Mucosa of descending colon (tissue), 3 donors: ENCODE data around the gene ALKBH6. TPM values are rescaled to one million over a fixed set of nuclear protein-coding genes. Genes with fewer than 3 reads are reported as not detected.

Source experiments
- ATAC-seq: fragments of 200-7000 bp; cut with Tn5 transposase; one replicate; pipeline ENCODE4 v1.9.1; 2020; ENCODE audit warnings: mild to moderate bottlenecking, moderate library complexity
- DNase-seq, 3 donors: peaks; one replicate each; pipeline ENCODE4 v3.0.0-alpha.2; 2020
- H3K36me3 ChIP-seq: fragments of 200-600 bp; one replicate; pipeline ENCODE4 v1.8.0; 2021; ENCODE audit warnings: low read depth, mild to moderate bottlenecking
- H3K4me1 ChIP-seq: fragments of 200-600 bp; one replicate; pipeline ENCODE4 v1.8.0; 2021; ENCODE audit warnings: low read depth, mild to moderate bottlenecking
- H3K4me3 ChIP-seq: fragments of 200-600 bp; one replicate; pipeline ENCODE4 v1.8.0; 2021; ENCODE audit warnings: mild to moderate bottlenecking
- H3K9me3 ChIP-seq: fragments of 200-600 bp; one replicate; pipeline ENCODE4 v1.8.0; 2021; ENCODE audit warnings: mild to moderate bottlenecking
- intact Hi-C, 2 donors: fragments of 100-400 bp; cut with DNase I in 1 of 2; cut with micrococcal nuclease in 1 of 2; formaldehyde crosslinking; loops; one replicate each; pipeline versions ENCODE4 v1.11.0 to v1.11.1; 2022; cut with DNase I, micrococcal nuclease
- total RNA-seq, 3 donors: library from RNA; stranded (reverse); fragmentation: NEBNext Ultra II Directional in 2 of 3; extraction: Animal tissue kit (Norgen Biotek cat#: 25700) in 2 of 3; gene quantifications; one replicate each; pipeline versions ENCODE4 v1.2.1 to v1.2.4, GENCODE V29; 2021 to 2023
- TF ChIP-seq, protein P1 (sequence below): fragments of 200-600 bp; IDR thresholded peaks from one replicate; pipeline ENCODE4 v1.8.0; 2022; ENCODE audit warnings: antibody characterized with exemption, mild to moderate bottlenecking
- donor health status: DM: no; HTN: no; CAD: no; lungs with moderate emphysema.
- donor health status: DM: no; HTN: no; CAD: no.
- donor health status: DM: no; HTN: yes; CAD: no.

ALKBH6 gene
- total RNA-seq, 3 donors from 2014 or later = 20.2 to 24.1 (median 22.0) TPM

- DNase-seq (peak; percentile 95 to 96 (median 96)), ATAC-seq (peak; percentile 87)
- intact Hi-C loops = no loop called here
- Histone ChIP-seq H3K4me1 (peaks cover 8% of the 10 kb centered on the region), H3K4me3 (peak within 1 kb of the TSS; percentile 17), H3K36me3 (no peaks in the 10 kb centered on the region), H3K9me3 (no peaks in the 10 kb centered on the region)
- TF ChIP-seq, protein P1, sequence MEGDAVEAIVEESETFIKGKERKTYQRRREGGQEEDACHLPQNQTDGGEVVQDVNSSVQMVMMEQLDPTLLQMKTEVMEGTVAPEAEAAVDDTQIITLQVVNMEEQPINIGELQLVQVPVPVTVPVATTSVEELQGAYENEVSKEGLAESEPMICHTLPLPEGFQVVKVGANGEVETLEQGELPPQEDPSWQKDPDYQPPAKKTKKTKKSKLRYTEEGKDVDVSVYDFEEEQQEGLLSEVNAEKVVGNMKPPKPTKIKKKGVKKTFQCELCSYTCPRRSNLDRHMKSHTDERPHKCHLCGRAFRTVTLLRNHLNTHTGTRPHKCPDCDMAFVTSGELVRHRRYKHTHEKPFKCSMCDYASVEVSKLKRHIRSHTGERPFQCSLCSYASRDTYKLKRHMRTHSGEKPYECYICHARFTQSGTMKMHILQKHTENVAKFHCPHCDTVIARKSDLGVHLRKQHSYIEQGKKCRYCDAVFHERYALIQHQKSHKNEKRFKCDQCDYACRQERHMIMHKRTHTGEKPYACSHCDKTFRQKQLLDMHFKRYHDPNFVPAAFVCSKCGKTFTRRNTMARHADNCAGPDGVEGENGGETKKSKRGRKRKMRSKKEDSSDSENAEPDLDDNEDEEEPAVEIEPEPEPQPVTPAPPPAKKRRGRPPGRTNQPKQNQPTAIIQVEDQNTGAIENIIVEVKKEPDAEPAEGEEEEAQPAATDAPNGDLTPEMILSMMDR = no peak
Measured at GRCh38 chr19:36054733-36055686, 41.0 kb upstream of the ALKBH6 start, which contains the start of gene WDR62. Gene WDR62, plus strand, starts transcription at chr19:36054897. Its CDS starts 75 bp downstream, at chr19:36054972.

GRCh38 chr19:36054119-36054732, 40.2 kb upstream of the ALKBH6 start, which contains the start of gene THAP8:
Gene THAP8, minus strand, starts transcription at chr19:36054285. Its CDS starts 68 bp downstream, at chr19:36054217.
- H3K4me3 ChIP-seq = peak within 1 kb of the TSS; percentile 17
- peak; percentile 100 for DNase-seq
- ATAC-seq = peak; percentile 92
- H3K36me3 ChIP-seq = no peaks in the 10 kb centered on the region
- intact Hi-C loops = no loop called here
- TF ChIP-seq, protein P1 = peak; percentile 60
- peaks cover 8% of the 10 kb centered on the region for H3K4me1 ChIP-seq
- no peaks in the 10 kb centered on the region for H3K9me3 ChIP-seq

DNA sequence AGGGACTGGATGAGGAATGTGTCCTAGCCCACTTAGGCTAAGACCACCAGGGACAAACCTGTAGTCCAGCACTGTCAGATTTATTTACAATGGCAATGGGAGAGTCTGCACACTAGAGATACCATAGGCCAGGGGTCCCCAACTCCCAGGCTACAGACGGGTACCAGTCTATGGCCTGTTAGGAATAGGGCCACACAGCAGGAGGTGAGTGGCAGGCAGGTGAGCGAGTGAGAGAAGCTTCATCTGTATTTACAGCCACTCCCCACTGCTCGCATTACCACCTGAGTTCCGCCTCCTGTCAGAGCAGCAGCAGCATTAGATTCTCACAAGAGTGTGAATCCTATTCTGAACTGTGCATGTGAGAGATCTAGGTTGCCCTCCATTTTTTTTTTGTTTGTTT, 37.6 kb upstream of the ALKBH6 start:
- TF ChIP-seq, protein P1 = no peak
- Histone ChIP-seq H3K4me3 (no peak overlapping the region), H3K4me1 (peaks cover 8% of the 10 kb centered on the region), H3K36me3 (no peaks in the 10 kb centered on the region), H3K9me3 (no peaks in the 10 kb centered on the region)
- no peak for DNase-seq
- ATAC-seq = no peak
- intact Hi-C loops = no loop called here

DNA sequence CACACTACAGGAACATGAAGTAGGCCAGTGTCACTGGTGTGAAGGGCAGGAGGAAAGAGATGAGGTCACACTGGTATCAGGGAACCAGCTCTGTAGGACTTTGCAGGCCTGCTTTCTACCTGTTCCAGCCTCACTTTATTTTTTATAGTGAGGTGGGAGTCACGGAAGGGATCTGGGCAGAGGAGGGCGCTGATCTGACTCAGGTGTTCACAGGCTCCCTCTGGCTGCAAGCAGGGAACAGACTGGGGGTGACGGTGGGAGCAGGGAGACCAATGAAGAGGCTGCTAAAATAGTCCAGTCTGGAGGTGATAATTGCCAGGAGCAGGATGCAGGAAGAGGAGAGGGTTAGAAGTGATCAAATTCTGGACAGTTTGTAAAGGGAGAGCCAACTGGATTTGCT, 37.2 kb upstream of the ALKBH6 start:
- no peaks in the 10 kb centered on the region for H3K36me3 ChIP-seq
- intact Hi-C loops = no loop called here
- H3K4me3 ChIP-seq = no peak overlapping the region
- ATAC-seq = no peak
- TF ChIP-seq, protein P1 = no peak
- DNase-seq = no peak
- H3K4me1 ChIP-seq = peaks cover 8% of the 10 kb centered on the region
- no peaks in the 10 kb centered on the region for H3K9me3 ChIP-seq

- Histone ChIP-seq H3K4me3 (no peak overlapping the region), H3K9me3 (no peaks in the 10 kb centered on the region), H3K36me3 (no peaks in the 10 kb centered on the region), H3K4me1 (peaks cover 4% of the 10 kb centered on the region)
- ATAC-seq = no peak
- intact Hi-C loops = no loop called here
- no peak for DNase-seq
- TF ChIP-seq, protein P1 = no peak
Measured at GRCh38 chr19:36049080-36049698, 35.2 kb upstream of the ALKBH6 start.
